Epithelial cell of umbilical artery (primary cell): Measurements from ENCODE around the gene LY6G6C. TPM values are rescaled to one million over a fixed set of nuclear protein-coding genes. Genes with fewer than 3 reads are reported as not detected.

Experiments
- total RNA-seq: library from RNA; depleted of rRNA; stranded (reverse); fragments of >200 nt; gene quantifications from 2 replicates; pipeline ENCODE4 v1.2.3, GENCODE V29; 2014

Gene LY6G6C
- not detected in 2 replicates for total RNA-seq

DNA sequence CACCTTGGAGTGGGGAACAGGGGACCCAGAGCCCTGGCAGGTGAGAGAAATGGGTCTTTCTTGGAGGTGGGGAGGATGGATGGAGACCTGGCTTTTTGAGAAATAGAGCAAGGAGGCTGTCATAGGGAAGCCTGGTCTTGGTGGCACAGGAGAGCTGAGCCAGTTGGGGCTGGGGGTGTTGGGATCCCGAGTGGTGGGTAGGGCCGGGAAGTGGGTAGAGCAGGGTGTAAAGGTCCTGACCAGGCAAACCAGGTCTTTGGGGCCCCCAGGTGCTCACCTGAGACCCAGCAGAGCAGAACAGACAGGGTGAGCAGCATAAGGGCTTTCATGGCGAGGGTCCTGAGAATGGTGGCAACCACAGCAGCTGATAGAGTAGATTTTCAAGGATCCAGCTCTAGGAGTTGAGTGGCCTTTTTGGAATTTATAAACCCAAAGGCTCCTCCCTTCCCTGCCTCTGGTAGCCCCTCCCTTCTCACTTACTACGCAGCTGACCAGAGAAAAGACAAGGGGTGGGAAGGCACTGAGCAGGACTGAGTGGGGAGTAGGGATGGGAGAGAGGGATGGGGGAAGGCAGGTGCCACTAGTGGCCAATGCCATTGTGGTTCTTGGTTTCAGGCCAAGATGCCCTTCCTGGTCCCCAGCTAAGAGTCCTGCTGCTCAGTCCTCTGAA lies at the start of gene LY6G6C:
Gene LY6G6C, minus strand, starts transcription at position 396 of the 670 bp plus-strand sequence. Its CDS starts 67 bp downstream, at position 329.

GRCh38 chr6:31762356-31762755 lies 40.8 kb upstream of the LY6G6C start, which contains the start of gene SAPCD1:
Gene SAPCD1, plus strand, starts transcription at chr6:31762656. Its CDS starts 399 bp downstream, at chr6:31763055.

GRCh38 chr6:31739639-31740396 lies 18.3 kb upstream of the LY6G6C start, which contains the start of gene MSH5:
Gene MSH5, plus strand, starts transcription at chr6:31740005. Its CDS starts 462 bp downstream, at chr6:31740467.

DNA sequence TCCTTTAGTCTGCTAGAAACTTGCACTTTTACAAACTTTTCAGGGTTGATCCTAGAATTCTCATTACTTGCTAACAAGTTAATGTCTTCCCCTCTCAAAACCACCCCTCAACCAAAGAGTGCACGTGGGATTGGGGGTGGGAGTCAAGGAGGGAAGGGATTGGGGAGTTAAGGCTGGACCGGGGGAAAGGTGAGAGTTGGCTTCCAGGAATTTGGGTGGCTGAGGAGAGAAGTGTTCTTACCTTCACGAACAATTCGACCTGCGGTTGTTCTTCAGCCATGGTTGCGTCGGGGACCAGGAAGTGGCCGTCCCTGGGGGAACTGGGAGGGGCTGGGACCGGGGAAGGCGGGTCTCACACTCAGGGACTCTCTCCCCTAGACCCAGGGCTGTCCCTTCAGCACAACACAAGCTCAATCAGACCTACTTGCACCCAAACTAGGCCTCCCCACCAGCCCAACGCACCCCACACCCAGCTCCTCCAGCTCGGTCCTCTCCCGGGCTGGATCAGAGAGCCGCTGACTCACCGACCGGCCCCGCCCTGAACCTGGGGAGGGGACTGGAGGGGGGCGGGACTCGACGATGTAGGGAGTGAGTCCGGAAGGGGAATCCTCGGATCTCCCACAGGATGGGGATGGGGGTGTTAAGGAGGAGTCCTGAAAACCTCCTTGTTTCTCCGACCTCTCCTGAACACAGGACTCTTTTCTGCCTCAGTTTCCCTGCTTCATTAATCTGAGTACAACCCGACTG lies 14.6 kb upstream of the LY6G6C start, which contains the start of gene CLIC1:
Gene CLIC1, minus strand, starts transcription at position 510 of the 747 bp plus-strand sequence. Its CDS starts 230 bp downstream, at position 280.

DNA sequence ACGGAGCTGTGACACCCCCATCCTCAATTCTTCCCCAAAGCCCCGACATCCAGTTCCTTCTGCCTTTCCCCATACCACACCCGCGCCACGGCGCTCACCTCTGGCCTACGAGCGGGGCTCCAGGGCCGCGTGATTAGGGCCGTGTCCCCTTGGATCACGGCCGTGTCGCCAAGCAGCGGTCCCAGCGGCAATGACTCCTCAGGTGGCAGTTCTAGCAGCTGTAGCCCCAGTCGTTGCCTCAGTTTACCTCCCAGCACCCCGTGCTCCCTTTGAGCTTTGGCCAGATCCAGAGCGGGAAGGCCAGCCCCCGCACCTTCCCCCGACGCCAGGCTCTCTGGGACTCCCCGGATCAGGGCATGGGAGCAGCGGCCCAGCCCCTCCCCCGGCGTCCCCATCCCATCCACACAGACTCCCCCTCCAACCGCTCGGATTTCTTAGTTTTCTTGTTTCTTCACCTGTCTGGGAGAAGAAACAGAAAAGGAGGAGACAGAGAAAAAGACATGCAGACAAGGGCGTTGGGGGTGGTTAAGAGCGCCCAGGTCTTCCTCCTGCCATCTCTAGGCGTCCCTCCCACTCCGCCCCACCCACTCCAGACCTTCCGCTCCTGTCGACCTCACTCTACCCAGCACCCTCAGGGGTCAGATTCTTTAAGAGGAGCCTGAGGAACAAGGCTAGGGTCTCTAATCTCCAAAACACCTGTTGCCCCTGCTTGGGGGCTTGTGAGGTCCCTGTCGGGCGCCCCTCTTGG lies 7.4 kb upstream of the LY6G6C start, which contains the start of gene DDAH2:
Gene DDAH2, minus strand, starts transcription at position 533 of the 748 bp plus-strand sequence. Its CDS starts 138 bp downstream, at position 395.

DNA sequence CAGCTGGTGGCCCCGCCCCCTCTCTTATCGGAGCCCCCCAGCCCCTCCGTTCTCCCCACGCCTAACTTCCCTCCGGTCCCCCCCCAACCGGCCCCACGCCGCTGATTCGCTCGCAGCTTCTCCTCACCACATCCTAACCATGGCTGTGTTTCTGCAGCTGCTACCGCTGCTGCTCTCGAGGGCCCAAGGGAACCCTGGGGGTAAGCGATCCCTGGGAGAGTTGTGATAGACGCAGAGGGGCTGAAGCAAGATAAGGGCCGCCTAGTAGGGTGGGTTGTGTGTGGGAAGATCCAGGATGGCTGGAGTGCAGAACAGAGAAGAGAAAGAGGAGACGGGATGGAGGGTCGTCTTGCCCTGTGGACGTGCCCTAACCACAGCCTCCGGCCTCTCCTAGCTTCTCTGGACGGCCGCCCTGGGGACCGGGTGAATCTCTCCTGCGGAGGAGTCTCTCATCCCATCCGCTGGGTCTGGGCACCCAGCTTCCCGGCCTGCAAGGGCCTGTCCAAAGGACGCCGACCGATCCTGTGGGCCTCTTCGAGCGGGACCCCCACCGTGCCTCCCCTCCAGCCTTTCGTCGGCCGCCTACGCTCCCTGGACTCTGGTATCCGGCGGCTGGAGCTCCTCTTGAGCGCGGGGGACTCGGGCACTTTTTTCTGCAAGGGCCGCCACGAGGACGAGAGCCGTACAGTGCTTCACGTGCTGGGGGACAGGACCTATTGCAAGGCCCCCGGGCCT lies 1.9 kb upstream of the LY6G6C start, which contains the start of gene MPIG6B:
Gene MPIG6B, plus strand, starts transcription at position 129 of the 735 bp plus-strand sequence. Its CDS starts 11 bp downstream, at position 140.

GRCh38 chr6:31715022-31715958 lies 6.3 kb downstream of the LY6G6C start, which contains the start of gene LY6G6D:
Gene LY6G6D, plus strand, starts transcription at chr6:31715348. Its CDS starts 8 bp downstream, at chr6:31715356.

DNA sequence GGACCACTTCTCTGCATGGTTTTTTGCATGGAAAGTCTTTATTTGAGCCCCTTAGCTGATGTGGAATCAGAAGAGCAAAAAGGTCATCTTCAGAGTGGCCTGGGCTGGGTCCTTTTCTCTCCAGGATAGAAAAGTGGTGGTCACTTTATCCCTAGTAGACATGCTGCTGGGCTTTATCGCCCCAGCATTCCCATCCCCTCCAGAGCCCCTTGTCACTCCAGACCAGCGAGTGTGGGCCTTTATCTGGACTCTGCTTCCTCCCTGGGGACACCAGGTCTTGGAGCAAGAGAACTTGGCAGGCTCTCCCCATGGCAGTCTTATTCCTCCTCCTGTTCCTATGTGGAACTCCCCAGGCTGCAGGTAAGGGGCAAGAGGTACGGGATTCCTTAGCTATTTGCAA lies 14.9 kb downstream of the LY6G6C start, which contains the start of gene LY6G6F:
Gene LY6G6F, plus strand, starts transcription at position 268 of the 400 bp plus-strand sequence. Its CDS starts 41 bp downstream, at position 309.

DNA sequence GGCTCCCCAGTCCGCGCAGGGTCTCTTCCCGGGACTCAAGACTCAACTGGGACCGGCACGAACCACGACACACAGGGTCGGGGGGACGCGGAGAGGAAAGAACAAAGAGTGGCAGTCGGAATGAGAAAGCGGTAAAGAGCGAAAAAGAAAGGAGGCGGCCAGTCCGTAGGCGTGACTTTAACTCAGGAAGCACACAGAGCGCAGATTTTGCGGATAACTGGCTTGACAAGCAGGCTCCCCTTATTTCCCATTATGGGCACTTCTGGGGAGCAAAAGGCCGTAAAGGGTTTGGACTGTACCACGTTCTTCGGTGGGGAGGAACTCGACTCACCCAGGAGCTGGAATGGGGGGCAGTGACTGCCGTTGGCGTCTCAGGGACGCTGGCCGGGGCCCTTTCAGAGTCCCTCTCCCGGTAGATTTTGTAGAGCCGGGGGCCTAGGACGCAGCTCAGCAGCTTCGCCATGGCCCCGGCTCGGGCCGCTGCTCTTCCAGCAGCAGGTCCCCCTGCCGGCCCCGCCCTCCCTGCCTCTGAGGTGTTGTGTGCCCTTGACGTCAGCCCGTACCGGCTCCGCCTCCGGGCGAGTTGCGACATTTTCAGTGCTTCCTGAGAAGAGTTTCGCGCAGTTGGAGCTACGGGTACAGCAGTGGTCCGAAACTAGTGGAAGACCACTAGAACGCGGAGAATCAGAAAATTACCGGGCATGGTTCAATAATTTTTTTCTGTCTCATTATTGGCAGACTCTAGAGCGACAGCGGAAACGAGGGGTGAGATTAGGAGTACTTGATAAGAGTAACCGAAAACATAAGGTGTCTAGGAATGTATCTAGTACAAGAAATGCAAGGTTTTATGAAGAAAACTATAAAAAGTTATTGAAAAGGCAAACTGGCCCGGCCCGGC lies 18.5 kb downstream of the LY6G6C start, which contains the start of gene ABHD16A:
Gene ABHD16A, minus strand, starts transcription at position 506 of the 898 bp plus-strand sequence. Its CDS starts 43 bp downstream, at position 463.

DNA sequence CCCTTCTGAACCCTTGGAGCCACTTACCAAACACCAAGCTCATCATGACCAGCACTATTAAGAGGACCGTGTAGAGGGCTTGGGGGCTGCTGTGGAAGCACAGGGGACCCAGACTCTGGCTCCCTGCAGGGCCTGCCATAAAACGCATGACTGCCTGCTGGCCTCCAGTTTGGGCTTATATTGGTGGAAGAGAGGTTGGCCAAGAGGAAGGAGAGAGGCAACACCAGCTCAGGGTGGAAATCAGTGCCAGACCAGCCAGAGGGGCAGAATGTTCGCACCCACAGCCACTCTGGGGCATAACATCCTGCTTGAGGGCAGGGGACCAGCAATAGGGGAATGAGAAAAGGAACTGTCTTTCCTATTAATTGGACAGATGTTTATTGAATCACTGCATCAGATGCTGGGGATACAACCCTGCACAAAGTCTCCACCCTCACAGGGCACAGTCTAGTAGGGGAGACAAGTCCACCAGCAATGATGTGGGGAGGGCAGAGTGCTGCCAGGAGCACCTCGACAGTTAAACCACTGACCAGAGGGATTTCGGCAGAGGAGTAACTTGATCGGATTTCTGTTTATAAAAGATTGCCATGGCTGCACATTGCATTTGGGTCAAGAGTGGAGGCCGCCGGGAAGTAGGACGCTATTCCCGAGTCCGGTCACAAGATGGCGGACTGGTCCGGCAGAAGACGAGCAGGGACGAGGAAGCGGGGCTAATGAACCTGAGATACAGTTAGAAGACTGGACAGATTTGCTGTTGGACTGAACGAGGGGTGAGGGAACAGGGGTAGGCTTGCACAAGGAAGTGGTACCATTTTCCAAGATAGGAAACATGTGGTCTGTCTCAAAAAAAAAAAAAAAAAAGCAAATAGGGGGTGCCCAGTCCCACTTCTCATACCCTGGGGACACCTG lies 41.1 kb downstream of the LY6G6C start, which contains the start of gene LY6G5C:
Gene LY6G5C, minus strand, starts transcription at position 842 of the 909 bp plus-strand sequence. Its CDS starts 694 bp downstream, at position 148.

GRCh38 chr6:31669676-31670075 lies 51.9 kb downstream of the LY6G6C start, which contains the start of gene LY6G5B:
Gene LY6G5B, plus strand, starts transcription at chr6:31669976. Its CDS starts 975 bp downstream, at chr6:31670951.

Other genes starting within 250 kb of the LY6G6C start
- gene MICB, start 223.6 kb downstream of the LY6G6C start, total RNA-seq = 23.4 and 50.3 TPM in 2 replicates
- gene MCCD1, start 192.8 kb downstream of the LY6G6C start, total RNA-seq = not detected in 2 replicates
- gene DDX39B, start 179.7 kb downstream of the LY6G6C start, total RNA-seq = 354 and 456 TPM in 2 replicates
- gene ATP6V1G2, start 175.1 kb downstream of the LY6G6C start, total RNA-seq = 0.97 and 2.0 TPM in 2 replicates
- 25.3 and 26.9 TPM in 2 replicates for gene NFKBIL1, start 174.1 kb downstream of the LY6G6C start, total RNA-seq
- not detected in 2 replicates for gene LTA, start 149.5 kb downstream of the LY6G6C start, total RNA-seq
- under 0.01 TPM in 1 of 2 replicates, not detected in the other for gene TNF, start 146.2 kb downstream of the LY6G6C start, total RNA-seq
- 3.2 and 6.7 TPM in 2 replicates for gene LTB, start 139.3 kb downstream of the LY6G6C start, total RNA-seq
- gene LST1, start 135.5 kb downstream of the LY6G6C start, total RNA-seq = 0.32 TPM in 1 of 2 replicates, not detected in the other
- gene NCR3, start 128.7 kb downstream of the LY6G6C start, total RNA-seq = not detected in 2 replicates
- not detected in 2 replicates for gene AIF1, start 106.5 kb downstream of the LY6G6C start, total RNA-seq
- gene PRRC2A, start 101.0 kb downstream of the LY6G6C start, total RNA-seq = 22.2 and 24.0 TPM in 2 replicates
- gene BAG6, start 69.1 kb downstream of the LY6G6C start, total RNA-seq = 90.4 and 110 TPM in 2 replicates
- 0.30 TPM in 1 of 2 replicates, not detected in the other for gene APOM, start 65.9 kb downstream of the LY6G6C start, total RNA-seq
- gene C6orf47, start 61.0 kb downstream of the LY6G6C start, total RNA-seq = 18.8 and 21.1 TPM in 2 replicates
- 10.2 and 10.7 TPM in 2 replicates for gene GPANK1, start 56.7 kb downstream of the LY6G6C start, total RNA-seq
- 84.3 and 95.2 TPM in 2 replicates for gene CSNK2B, start 55.7 kb downstream of the LY6G6C start, total RNA-seq
- gene LY6G5B, start 51.8 kb downstream of the LY6G6C start, total RNA-seq = 0.97 and 1.7 TPM in 2 replicates
- under 0.01 and 2.7 TPM in 2 replicates for gene LY6G5C, start 40.7 kb downstream of the LY6G6C start, total RNA-seq
- gene ABHD16A, start 18.4 kb downstream of the LY6G6C start, total RNA-seq = 41.3 and 51.1 TPM in 2 replicates
- gene LY6G6F, start 14.9 kb downstream of the LY6G6C start, total RNA-seq = not detected in 2 replicates
- not detected in 2 replicates for gene LY6G6D, start 6.4 kb downstream of the LY6G6C start, total RNA-seq
- not detected in 2 replicates for gene MPIG6B, start 1.6 kb upstream of the LY6G6C start, total RNA-seq
- gene DDAH2, start 7.6 kb upstream of the LY6G6C start, total RNA-seq = 68.5 and 79.6 TPM in 2 replicates
- 865 and 1,138 TPM in 2 replicates for gene CLIC1, start 14.8 kb upstream of the LY6G6C start, total RNA-seq
- gene MSH5, start 18.3 kb upstream of the LY6G6C start, total RNA-seq = 7.1 and 7.9 TPM in 2 replicates
- gene SAPCD1, start 40.9 kb upstream of the LY6G6C start, total RNA-seq = 0.65 TPM in 1 of 2 replicates, not detected in the other
- not detected in 2 replicates for gene VWA7, start 55.6 kb upstream of the LY6G6C start, total RNA-seq
- 50.3 and 57.1 TPM in 2 replicates for gene VARS1, start 74.0 kb upstream of the LY6G6C start, total RNA-seq
- gene LSM2, start 85.2 kb upstream of the LY6G6C start, total RNA-seq = 57.2 and 65.0 TPM in 2 replicates
- gene HSPA1L, start 93.5 kb upstream of the LY6G6C start, total RNA-seq = 0.76 and 0.97 TPM in 2 replicates
- 43.5 and 61.9 TPM in 2 replicates for gene HSPA1A, start 93.8 kb upstream of the LY6G6C start, total RNA-seq
- gene HSPA1B, start 106.0 kb upstream of the LY6G6C start, total RNA-seq = 60.1 and 104 TPM in 2 replicates
- gene NEU1, start 141.1 kb upstream of the LY6G6C start, total RNA-seq = 58.1 and 93.8 TPM in 2 replicates
- 0.15 and 0.32 TPM in 2 replicates for gene SLC44A4, start 157.3 kb upstream of the LY6G6C start, total RNA-seq
- gene EHMT2, start 176.0 kb upstream of the LY6G6C start, total RNA-seq = 36.4 and 43.8 TPM in 2 replicates
- gene ZBTB12, start 180.3 kb upstream of the LY6G6C start, total RNA-seq = 2.6 and 2.9 TPM in 2 replicates
- not detected in 2 replicates for gene C2, start 206.0 kb upstream of the LY6G6C start, total RNA-seq
- gene CFB, start 224.3 kb upstream of the LY6G6C start, total RNA-seq = 1.3 and 7.9 TPM in 2 replicates
- gene NELFE, start 237.2 kb upstream of the LY6G6C start, total RNA-seq = 118 and 128 TPM in 2 replicates
- 33.7 and 49.4 TPM in 2 replicates for gene SKIC2, start 237.4 kb upstream of the LY6G6C start, total RNA-seq